K562 (cell line): ENCODE measurements around the gene DTX4. TPM values are rescaled to one million over a fixed set of nuclear protein-coding genes. Genes with fewer than 3 reads are reported as not detected.

Experiments used
- ATAC-seq: fragments of 200-7000 bp; cut with Tn5 transposase; 3 replicates; pipeline ENCODE4 v1.9.1; 2020; ENCODE audit warnings: moderate library complexity
- BruUV-seq: library from RNA; stranded (reverse); fragments of 400-500 nt; replicated peaks from 2 replicates; lab custom pipeline; 2021; lab: Mats Ljungman, UMichigan
- CTCF ChIA-PET: fragments of 300-600 bp; formaldehyde crosslinking; extraction: SDS; loops from one replicate; lab custom pipeline; 2021; ENCODE audit warnings: low intra/inter-chr PET ratio; lab: Yijun Ruan, JAX
- POLR2A ChIA-PET: fragments of 300-600, 350-650 bp; sonication (Branson Sonifier 250); formaldehyde crosslinking; extraction: SDS; loops from one replicate; lab custom pipeline; 2021; ENCODE audit warnings: antibody characterized with exemption, inconsistent platforms; lab: Yijun Ruan, JAX
- DNase-seq, 4 experiments: peaks; one replicate each; pipeline versions ENCODE4 v3.0.0 to v3.0.0-alpha.2; 2011 to 2018; ENCODE audit warnings: low spot score in 3 of 4, mixed read lengths in 3 of 4; ENCODE audit errors: extremely low read depth in 1 of 4
- FAIRE-seq: peaks from 2 replicates; lab custom pipeline; 2011; peaks lifted over from hg19 to GRCh38; lab: Jason Lieb, UNC
- H2AFZ ChIP-seq: 2 replicates; pipeline ENCODE4 v1.6.0; 2011; ENCODE audit warnings: low read depth, low read length, control low read depth, inconsistent platforms
- H3K27ac ChIP-seq: fragments of 200-600 bp; 3 replicates; pipeline ENCODE4 v1.8.0; 2011; ENCODE audit warnings: low read depth, mild to moderate bottlenecking, control low read depth, inconsistent platforms, low read length, moderate library complexity, mixed read lengths; ENCODE audit errors: extremely low read depth
- H3K27me3 ChIP-seq, 2 experiments: fragments of 300-600 bp in 1 of 2; 2 replicates in 1 of 2; 3 replicates in 1 of 2; pipeline versions ENCODE4 v1.6.0 to v1.8.0; 2011; ENCODE audit warnings: inconsistent platforms in 2 of 2, low read length in 2 of 2, mild to moderate bottlenecking in 1 of 2, mixed read lengths in 1 of 2, moderate library complexity in 1 of 2; ENCODE audit not compliant: control insufficient read depth in 2 of 2, insufficient read depth in 2 of 2
- H3K36me3 ChIP-seq: fragments of 300-600 bp; 3 replicates; pipeline ENCODE4 v1.8.0; 2011; ENCODE audit warnings: mild to moderate bottlenecking, low read length, inconsistent platforms; ENCODE audit not compliant: control insufficient read depth, insufficient read depth
- H3K4me1 ChIP-seq, 2 experiments: fragments of 200-600 bp in 1 of 2; replicated peaks in 1 of 2; 2 replicates in 1 of 2; 3 replicates in 1 of 2; pipeline versions ENCODE4 v1.5.1 to v1.8.0; 2011; ENCODE audit warnings: inconsistent platforms in 2 of 2, low read length in 2 of 2, mild to moderate bottlenecking in 1 of 2, mixed read lengths in 1 of 2, moderate library complexity in 1 of 2; ENCODE audit not compliant: control insufficient read depth in 2 of 2, insufficient read depth in 2 of 2
- H3K4me2 ChIP-seq: 2 replicates; pipeline ENCODE4 v1.6.1; 2011; ENCODE audit warnings: low read length, control low read depth, inconsistent platforms, mixed read lengths; ENCODE audit not compliant: insufficient read depth
- H3K4me3 ChIP-seq: fragments of 200-600 bp; sonication (generic), shearing (Covaris generic); 2 replicates; pipeline ENCODE4 v1.5.1; 2016; ENCODE audit warnings: control low read depth, inconsistent platforms
- H3K79me2 ChIP-seq: fragments of 200-600 bp; 3 replicates; pipeline ENCODE4 v1.8.0; 2011; ENCODE audit warnings: low read length, inconsistent platforms; ENCODE audit not compliant: control insufficient read depth, insufficient read depth
- H3K9ac ChIP-seq, 2 experiments: 2 replicates each; pipeline versions ENCODE4 v1.6.0 to v1.6.1; 2011; ENCODE audit warnings: low read depth in 2 of 2, low read length in 2 of 2, control low read depth in 1 of 2, inconsistent platforms in 1 of 2, mild to moderate bottlenecking in 1 of 2, mixed read lengths in 1 of 2; ENCODE audit not compliant: insufficient read depth in 1 of 2
- H3K9me1 ChIP-seq: one replicate; pipeline ENCODE4 v1.6.0; 2011; ENCODE audit warnings: inconsistent platforms, mild to moderate bottlenecking, low read length, moderate library complexity; ENCODE audit not compliant: control insufficient read depth, insufficient read depth
- H3K9me3 ChIP-seq: replicated peaks from 2 replicates; pipeline ENCODE4 v1.5.1; 2011; ENCODE audit warnings: low read depth, low read length, inconsistent platforms; ENCODE audit not compliant: control insufficient read depth, insufficient read depth
- H4K20me1 ChIP-seq: replicated peaks from 2 replicates; pipeline ENCODE4 v1.6.1; 2011; ENCODE audit warnings: low read length, inconsistent platforms, mixed read lengths; ENCODE audit not compliant: control insufficient read depth, insufficient read depth
- BACH1 ChIP-seq: fragments of 200-800 bp; sonication (Bioruptor generic); IDR thresholded peaks from 2 replicates; pipeline ENCODE4 v1.6.1; 2016; ENCODE audit warnings: missing genetic modification characterization, missing compliant biosample characterization
- CTCF ChIP-seq, 3 experiments: IDR thresholded peaks in 2 of 3; conservative IDR thresholded peaks in 1 of 3; 2 replicates each; pipeline ENCODE4 v1.5.1; 2011 to 2012; ENCODE audit warnings: low read length in 3 of 3, mild to moderate bottlenecking in 3 of 3, control low read depth in 2 of 3, improper control_type of control experiment in 1 of 3, inconsistent platforms in 1 of 3, low read depth in 1 of 3, mixed read lengths in 1 of 3, moderate library complexity in 1 of 3; ENCODE audit not compliant: insufficient read depth in 2 of 3
- DACH1 ChIP-seq: fragments of 450-650 bp; IDR thresholded peaks from 2 replicates; pipeline ENCODE4 v1.6.1; 2018; ENCODE audit not compliant: partially characterized antibody
- E2F3 ChIP-seq: fragments of 250-450 bp; sonication (Bioruptor Pico); IDR thresholded peaks from 2 replicates; pipeline ENCODE4 v1.4.0; 2020; ENCODE audit warnings: mild to moderate bottlenecking
- EP400 ChIP-seq: fragments of 450-650 bp; IDR thresholded peaks from 2 replicates; pipeline ENCODE4 v1.6.1; 2017; ENCODE audit warnings: antibody characterized with exemption, mild to moderate bottlenecking, moderate library complexity
- ETV1 ChIP-seq: fragments of 450-650 bp; conservative IDR thresholded peaks from 2 replicates; pipeline ENCODE4 v1.6.1; 2016; ENCODE audit warnings: missing genetic modification characterization, control low read depth, low read depth, missing compliant biosample characterization
- GATAD2B ChIP-seq: fragments of 450-650 bp; IDR thresholded peaks from 2 replicates; pipeline ENCODE4 v1.6.1; 2017; ENCODE audit warnings: mild to moderate bottlenecking, borderline replicate concordance
- HMGN3 ChIP-seq: IDR thresholded peaks from 2 replicates; pipeline ENCODE4 v1.6.1; 2011; ENCODE audit warnings: borderline replicate concordance, low read depth, mild to moderate bottlenecking, mixed read lengths, low read length; ENCODE audit not compliant: insufficient read length; ENCODE audit errors: extremely low read depth
- RBFOX2 ChIP-seq: fragments of 200-400 bp; formaldehyde crosslinking; IDR thresholded peaks from 2 replicates; pipeline ENCODE4 v1.6.1; 2017; ENCODE audit warnings: low read depth, mild to moderate bottlenecking, low read length, moderate library complexity
- SIN3A ChIP-seq, 2 experiments: fragments of 150-350 bp in 1 of 2; IDR thresholded peaks; 2 replicates each; pipeline ENCODE4 v1.6.1; 2011 to 2016; ENCODE audit warnings: borderline replicate concordance in 2 of 2, low read depth in 2 of 2, low read length in 2 of 2, mild to moderate bottlenecking in 2 of 2, moderate library complexity in 2 of 2; ENCODE audit not compliant: control insufficient read depth in 1 of 2
- ZBTB9 ChIP-seq: fragments of 450-650 bp; formaldehyde crosslinking; IDR thresholded peaks from 2 replicates; pipeline ENCODE4 v1.4.0; 2020; ENCODE audit warnings: mild to moderate bottlenecking, moderate library complexity
- ZNF79 ChIP-seq: fragments of 250-450 bp; sonication (Bioruptor Pico); IDR thresholded peaks from 2 replicates; pipeline ENCODE4 v1.4.0; 2020; ENCODE audit warnings: low read depth, mild to moderate bottlenecking, moderate library complexity
- WGBS: fragments of 100-300 bp; shearing (Covaris generic); methylation state at CpG from one replicate; pipeline ENCODE4 v1.1.6; 2016; ENCODE audit warnings: low coverage, mixed read lengths; ENCODE audit not compliant: insufficient coverage; ENCODE audit errors: missing lambda C conversion rate; 5-methylcytosine and 5-hydroxymethylcytosine counted together
- in situ Hi-C: fragments of 300-500 bp; cut with MboI; formaldehyde crosslinking; loops from 4 replicates; pipeline ENCODE4 v1.15.0; 2018; ENCODE audit warnings: inconsistent platforms, mixed read lengths
- intact Hi-C: fragments of 100-400 bp; cut with micrococcal nuclease; formaldehyde crosslinking; loops from 2 replicates; pipeline ENCODE4 v1.14.2; 2022
- polyA plus RNA-seq, 8 experiments: library from polyadenylated mRNA; depleted of rRNA in 4 of 8; stranded (reverse) in 5 of 8; unstranded in 3 of 8; fragments of >200 nt; fragmentation: Nextera tagmentation in 2 of 8; fragmentation: Illumina TruSeq in 1 of 8; extraction: Ambion mirVana in 2 of 8; extraction: Trizol in 1 of 8; gene quantifications; 2 replicates each; pipeline versions ENCODE4 v1.2.1 to v1.2.3, GENCODE V29; 2011 to 2014; ENCODE audit warnings: inconsistent platforms in 1 of 8, missing spikeins in 1 of 8
- total RNA-seq, 7 experiments: library from RNA; depleted of rRNA in 6 of 7; stranded (reverse); fragments of >200 nt in 6 of 7; fragmentation: Illumina TruSeq in 2 of 7; extraction: Trizol in 2 of 7; gene quantifications; 2 replicates each; pipeline versions ENCODE4 v1.2.1 to v1.2.3, GENCODE V29; 2011 to 2021; ENCODE audit warnings: low replicate concordance in 1 of 7

Gene DTX4
- total and polyA plus RNA-seq, 9 of the 15 experiments (the other 6 are each of a cell fraction or from before 2014, with no cell fraction given) = 0.03 to 0.47 (median 0.04) TPM; not detected in 4

- no peak for TF ChIP-seq ZBTB9 (CRISPR knock-in tag)
These were observed 27.8 kb upstream of the DTX4 start (continued) for GRCh38 chr11:59144096-59144495.

GRCh38 chr11:59144579-59145345, 27.2 kb upstream of the DTX4 start:
- H3K9ac ChIP-seq = peak overlapping the region; percentile 64 to 92
- H4K20me1 ChIP-seq = no peaks in the 10 kb centered on the region
- ATAC-seq (peak; percentile 87), FAIRE-seq (peak; percentile 82), DNase-seq (peak; percentile 59 to 88 (median 76))
- peak overlapping the region; percentile 85 for H3K4me2 ChIP-seq
- ChIA-PET POLR2A (interaction anchor here (0.6 to 1.9 kb wide), 5 partner anchors 9 to 642 kb away, joined by 3 to 8 read pairs (median 3); no protein-coding TSS in a partner anchor), CTCF (no interaction called here)
- H3K4me1 ChIP-seq = peaks cover 14 to 19% of the 10 kb centered on the region in 2 experiments
- WGBS = under 1% methylated on average over 38 of the region's 39 CpGs
- H3K4me3 ChIP-seq = peak overlapping the region; percentile 48
- H3K27ac ChIP-seq = peak overlapping the region; percentile 79
- peaks cover 7% of the 10 kb centered on the region; the same call in 1 of the 3 replicates for H3K79me2 ChIP-seq
- BruUV-seq = no TSS peak
- H3K27me3 ChIP-seq = no peaks in the 10 kb centered on the region
- H3K9me1 ChIP-seq = no peaks in the 10 kb centered on the region
- H3K9me3 ChIP-seq = no peaks in the 10 kb centered on the region
- H2AFZ ChIP-seq = peak overlapping the region; percentile 96
- in situ Hi-C loops = loop anchor here (25.0 kb wide), 1 partner anchor 507 kb away; no protein-coding TSS in a partner anchor
- H3K36me3 ChIP-seq = peaks cover 13% of the 10 kb centered on the region; the same call in 1 of the 3 replicates
- intact Hi-C loops = loop anchor here (10.0 kb wide), 2 partner anchors 370 to 570 kb away; partner anchors contain the start of genes LPXN and ZFP91
- peak; percentile 90 for TF ChIP-seq RBFOX2
- peak; percentile 56 to 59 (median 59); a peak in 5 of 6 replicates for TF ChIP-seq CTCF (IDR thresholded peaks at IDR 0.05 in 2 of 3, conservative IDR thresholded peaks at IDR 0.05 in 1 of 3; ENCODE audit: insufficient read depth in 2 of 3, low read depth in 1 of 3, low read length in 3 of 3)
- no peak for TF ChIP-seq ZNF79
- TF ChIP-seq DACH1 = no peak
- TF ChIP-seq E2F3 (CRISPR knock-in tag) = peak; percentile 99
- peak; percentile 62; the same call in 1 of the 2 replicates for TF ChIP-seq GATAD2B
- TF ChIP-seq EP400 = peak; percentile 93
- peak; percentile 7 to 67; a peak in 1 of 4 replicates for TF ChIP-seq SIN3A (IDR thresholded peaks at IDR 0.05; ENCODE audit: borderline replicate concordance in 2 of 2, control insufficient read depth in 1 of 2, low read depth in 2 of 2, low read length in 2 of 2)
- peak; percentile 59 for TF ChIP-seq HMGN3
- peak; percentile 56; the same call in 1 of the 2 replicates for TF ChIP-seq ETV1 (tag)
- TF ChIP-seq BACH1 (tag) = no peak
